NCI-H524 (cell line): Measurements from ENCODE around the gene DNM3.

Experiments
- DNase-seq, 2 experiments: peaks; one replicate each; lab custom pipeline; 2025; lab: John Stamatoyannopoulos, UW

DNM3 gene

GRCh38 chr1:172238158-172238557, 396.9 kb downstream of the DNM3 start:
- DNase-seq, result no peak

- no peak for DNase-seq
Measured at GRCh38 chr1:172238965-172239364, 397.7 kb downstream of the DNM3 start.

GRCh38 chr1:172239901-172240300, 398.6 kb downstream of the DNM3 start:
- no peak for DNase-seq

GRCh38 chr1:172241540-172241939, 400.2 kb downstream of the DNM3 start:
- no peak for DNase-seq

- DNase-seq, result no peak
Measured at GRCh38 chr1:172244865-172245264, 403.6 kb downstream of the DNM3 start.

GRCh38 chr1:172245788-172246187, 404.5 kb downstream of the DNM3 start:
- DNase-seq, result no peak

- no peak for DNase-seq
Measured at GRCh38 chr1:172246521-172247390, 405.5 kb downstream of the DNM3 start.

- DNase-seq, result no peak
Measured at GRCh38 chr1:172251486-172251885, 410.2 kb downstream of the DNM3 start.

GRCh38 chr1:172252321-172252720, 411.0 kb downstream of the DNM3 start:
- no peak for DNase-seq

GRCh38 chr1:172252958-172253357, 411.7 kb downstream of the DNM3 start:
- DNase-seq, result no peak

- DNase-seq, result no peak
Measured at GRCh38 chr1:172254521-172255222, 413.4 kb downstream of the DNM3 start.

GRCh38 chr1:172255223-172255560, 413.9 kb downstream of the DNM3 start:
- no peak for DNase-seq

GRCh38 chr1:172265905-172266304, 424.6 kb downstream of the DNM3 start:
- no peak for DNase-seq

GRCh38 chr1:172266528-172267174, 425.4 kb downstream of the DNM3 start:
- no peak for DNase-seq

- no peak for DNase-seq
Measured at GRCh38 chr1:172268237-172268636, 426.9 kb downstream of the DNM3 start.

GRCh38 chr1:172269084-172269483, 427.8 kb downstream of the DNM3 start:
- DNase-seq, result no peak

- no peak for DNase-seq
Measured at GRCh38 chr1:172269644-172270043, 428.3 kb downstream of the DNM3 start.

- DNase-seq, result no peak
Measured at GRCh38 chr1:172270605-172271004, 429.3 kb downstream of the DNM3 start.

- DNase-seq, result no peak
Measured at GRCh38 chr1:172272087-172272486, 430.8 kb downstream of the DNM3 start.

- DNase-seq, result no peak
Measured at GRCh38 chr1:172273647-172274396, 432.5 kb downstream of the DNM3 start.

- no peak for DNase-seq
Measured at GRCh38 chr1:172275478-172275877, 434.2 kb downstream of the DNM3 start.

- no peak for DNase-seq
Measured at GRCh38 chr1:172276120-172276818, 435.0 kb downstream of the DNM3 start.
